IgD-negative memory B cell (primary cell): ENCODE data around the gene IL19. TPM values are rescaled to one million over a fixed set of nuclear protein-coding genes. Genes with fewer than 3 reads are reported as not detected.
"Not testable (repeated sequence)": the region's sequence is repeated elsewhere in the genome, so short reads cannot be mapped to it uniquely, and the experiment has no call there.

Experiments
- H3K27ac Mint-ChIP-seq, 3 donors: one replicate each; pipeline ENCODE4 v1.8.0; 2020 to 2022; ENCODE audit warnings: mild to moderate bottlenecking in 3 of 3, mixed read lengths in 3 of 3, moderate library complexity in 1 of 3
- H3K27me3 Mint-ChIP-seq: one replicate; pipeline ENCODE4 v1.8.0; 2021; ENCODE audit warnings: mixed read lengths
- H3K36me3 Mint-ChIP-seq: one replicate; pipeline ENCODE4 v1.8.0; 2020; ENCODE audit warnings: mild to moderate bottlenecking, mixed read lengths
- H3K4me1 Mint-ChIP-seq, 3 donors: one replicate each; pipeline ENCODE4 v1.8.0; 2020 to 2022; ENCODE audit warnings: mixed read lengths in 3 of 3, mild to moderate bottlenecking in 1 of 3
- H3K4me3 Mint-ChIP-seq, 4 donors: one replicate each; pipeline ENCODE4 v1.8.0; 2020 to 2022; ENCODE audit warnings: mild to moderate bottlenecking in 4 of 4, mixed read lengths in 4 of 4, moderate library complexity in 3 of 4
- H3K9me3 Mint-ChIP-seq, 3 donors: one replicate each; pipeline ENCODE4 v1.8.0; 2020 to 2021; ENCODE audit warnings: mixed read lengths in 3 of 3, mild to moderate bottlenecking in 1 of 3
- polyA plus RNA-seq: library from polyadenylated mRNA; unstranded; fragments of 300-500 nt; fragmentation: Illumina TruSeq; gene quantifications from one replicate; pipeline ENCODE4 v1.2.3, GENCODE V29; 2021

IL19 gene
- polyA plus RNA-seq, 1 donor from 2014 or later: not detected

DNA sequence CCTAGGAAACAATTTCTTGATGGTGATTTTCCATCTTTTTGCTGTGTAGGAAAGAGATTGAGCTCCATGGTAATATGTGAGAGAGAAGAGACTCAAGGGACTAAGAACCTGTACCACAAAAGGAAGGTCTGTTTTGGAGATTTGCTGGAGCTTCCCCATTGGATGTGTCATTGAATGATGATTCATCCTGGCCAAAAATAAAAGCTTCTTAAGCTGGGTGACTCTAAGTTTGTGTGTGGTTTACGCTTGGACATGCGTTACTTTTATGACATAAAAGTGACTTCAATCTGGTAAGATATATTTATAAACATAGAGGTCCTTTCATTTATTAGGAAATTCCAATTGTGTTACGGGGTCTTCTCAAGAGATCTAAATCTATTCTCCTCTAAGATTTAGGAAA lies 17.4 kb upstream of the IL19 start:
- Mint-ChIP-seq H3K36me3 (peaks cover 4% of the 10 kb centered on the region), H3K4me3 (no peak overlapping the region), H3K27ac (peak overlapping the region in 1 of 3 donors; percentile 79), H3K27me3 (peaks cover 8% of the 10 kb centered on the region), H3K9me3 (no peaks in the 10 kb centered on the region), H3K4me1 (peaks cover 0 to 3% (median 2%) of the 10 kb centered on the region in 3 donors)

DNA sequence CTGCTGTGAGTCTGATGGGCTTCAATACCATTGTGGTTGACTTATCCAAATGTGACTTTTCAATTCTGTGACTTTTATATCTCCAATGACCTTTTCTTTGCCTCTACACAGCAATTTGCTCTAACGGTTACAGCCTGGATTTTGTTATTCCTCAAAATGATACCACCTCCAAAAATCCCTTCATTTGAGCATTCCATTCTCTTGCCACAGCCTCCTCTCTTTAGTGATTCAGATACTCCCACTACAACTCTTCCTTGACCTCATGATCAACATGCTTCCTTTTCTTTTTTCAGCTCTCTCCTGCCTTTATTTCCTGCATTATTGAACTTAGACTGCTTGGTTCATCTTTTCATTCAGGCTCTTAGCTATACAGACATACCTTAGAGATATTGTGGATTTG lies 16.6 kb upstream of the IL19 start:
- no peak overlapping the region for H3K27ac Mint-ChIP-seq

DNA sequence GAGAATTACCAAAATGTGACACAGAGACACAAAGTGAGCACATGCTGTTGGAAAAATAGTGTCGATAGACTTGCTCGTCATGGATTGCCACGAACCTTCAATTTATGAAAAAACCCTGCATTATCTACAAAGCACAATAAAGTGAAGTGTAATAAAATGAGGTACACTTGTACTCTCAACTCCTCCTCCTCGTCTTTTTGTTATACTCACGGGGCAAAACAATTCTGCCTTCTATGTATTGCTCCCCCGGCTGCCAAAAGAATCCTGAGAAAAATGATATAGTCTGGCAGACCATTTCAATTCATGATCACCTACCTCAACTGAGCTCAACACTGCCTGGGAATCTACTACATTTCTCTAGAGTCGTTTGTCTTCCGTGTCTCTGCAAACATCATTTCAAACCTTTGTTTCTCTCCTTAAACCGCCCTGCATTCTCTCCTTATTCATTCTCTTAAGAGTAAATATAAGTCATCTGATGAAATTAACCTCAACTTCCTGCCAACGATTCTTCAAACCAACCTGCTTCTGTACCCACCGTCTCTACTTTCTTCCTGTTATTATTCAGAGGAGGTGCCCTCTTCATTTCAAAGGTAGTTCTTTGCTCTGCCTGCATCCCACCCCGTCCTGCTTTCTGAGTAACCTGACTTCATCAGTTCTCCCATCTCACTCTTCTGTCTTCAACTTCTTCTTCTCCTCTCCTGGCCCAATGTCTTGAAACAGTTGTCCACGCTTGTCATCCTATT lies 12.9 kb upstream of the IL19 start:
- Mint-ChIP-seq H3K27ac (no peak overlapping the region), H3K27me3 (peaks cover 3% of the 10 kb centered on the region)

More for the DNA sequence above, 16.6 kb upstream of the IL19 start:
- Mint-ChIP-seq H3K36me3 (peaks cover 4% of the 10 kb centered on the region), H3K9me3 (no peaks in the 10 kb centered on the region), H3K27me3 (peaks cover 5% of the 10 kb centered on the region), H3K4me3 (no peak overlapping the region), H3K4me1 (peaks cover 0 to 3% (median 2%) of the 10 kb centered on the region in 3 donors)

DNA sequence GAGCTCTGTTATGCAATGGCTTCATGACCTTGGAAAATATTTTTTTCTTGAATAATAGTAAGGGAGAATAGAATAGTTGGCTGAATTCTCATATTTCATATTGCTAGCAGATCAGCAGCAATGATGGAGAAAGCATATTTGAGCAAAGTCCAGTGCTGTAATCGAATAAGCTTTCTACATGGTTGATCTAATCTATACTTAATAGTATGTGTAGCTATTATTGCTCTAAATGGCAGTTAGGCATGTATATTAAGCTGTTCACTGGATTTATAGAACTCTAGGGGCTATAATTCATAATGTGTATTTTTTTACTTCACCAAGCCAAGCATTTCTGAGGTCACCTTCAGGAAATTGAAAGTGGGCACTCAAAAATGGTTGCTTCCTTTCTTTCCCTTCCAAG lies 10.0 kb upstream of the IL19 start:
- no peak overlapping the region for H3K4me3 Mint-ChIP-seq
- peaks cover 0 to 3% (median 0%) of the 10 kb centered on the region in 3 donors for H3K4me1 Mint-ChIP-seq
- no peaks in the 10 kb centered on the region for H3K9me3 Mint-ChIP-seq
- no peak overlapping the region for H3K27ac Mint-ChIP-seq
- H3K27me3 Mint-ChIP-seq: no peaks in the 10 kb centered on the region
- H3K36me3 Mint-ChIP-seq: no peaks in the 10 kb centered on the region

More for the DNA sequence above, 12.9 kb upstream of the IL19 start:
- Mint-ChIP-seq H3K4me1 (peaks cover 0 to 2% (median under 1%) of the 10 kb centered on the region in 3 donors), H3K4me3 (no peak overlapping the region), H3K36me3 (peaks cover 4% of the 10 kb centered on the region), H3K9me3 (no peaks in the 10 kb centered on the region)

DNA sequence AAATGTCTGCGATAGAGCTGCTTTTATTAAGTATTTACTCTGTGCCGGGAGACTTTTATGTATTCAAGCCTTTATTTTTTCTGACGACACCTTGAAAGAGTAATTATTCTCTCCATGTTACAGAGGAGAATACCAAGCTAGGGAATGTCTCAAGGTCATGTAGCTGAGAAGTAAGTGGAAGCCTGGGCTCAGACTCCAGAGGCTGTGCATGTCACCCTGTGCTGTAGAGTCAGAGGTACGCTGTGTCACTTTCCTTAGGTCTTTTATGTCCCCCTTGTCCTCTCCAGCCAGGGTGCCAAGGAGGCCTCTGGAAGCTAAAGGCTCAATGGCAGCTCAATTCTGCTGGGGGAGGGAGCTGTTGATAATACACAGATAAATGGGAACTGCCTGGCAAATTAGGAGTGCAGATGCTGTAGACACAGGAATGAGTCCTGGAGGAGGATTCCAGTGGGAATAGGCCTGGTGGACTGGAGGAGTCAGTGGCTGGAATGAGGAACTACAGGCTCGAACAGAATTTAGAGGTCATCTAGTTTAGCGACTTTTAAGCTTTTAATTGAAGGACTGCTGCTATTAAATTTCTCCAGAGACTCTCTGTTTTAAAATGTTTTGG lies 9.3 kb upstream of the IL19 start:
- no peaks in the 10 kb centered on the region for H3K36me3 Mint-ChIP-seq
- no peaks in the 10 kb centered on the region for H3K9me3 Mint-ChIP-seq
- no peak overlapping the region for H3K4me3 Mint-ChIP-seq
- H3K4me1 Mint-ChIP-seq: peaks cover 2 to 9% (median 4%) of the 10 kb centered on the region in 3 donors
- no peak overlapping the region for H3K27ac Mint-ChIP-seq
- peaks cover 1% of the 10 kb centered on the region for H3K27me3 Mint-ChIP-seq

DNA sequence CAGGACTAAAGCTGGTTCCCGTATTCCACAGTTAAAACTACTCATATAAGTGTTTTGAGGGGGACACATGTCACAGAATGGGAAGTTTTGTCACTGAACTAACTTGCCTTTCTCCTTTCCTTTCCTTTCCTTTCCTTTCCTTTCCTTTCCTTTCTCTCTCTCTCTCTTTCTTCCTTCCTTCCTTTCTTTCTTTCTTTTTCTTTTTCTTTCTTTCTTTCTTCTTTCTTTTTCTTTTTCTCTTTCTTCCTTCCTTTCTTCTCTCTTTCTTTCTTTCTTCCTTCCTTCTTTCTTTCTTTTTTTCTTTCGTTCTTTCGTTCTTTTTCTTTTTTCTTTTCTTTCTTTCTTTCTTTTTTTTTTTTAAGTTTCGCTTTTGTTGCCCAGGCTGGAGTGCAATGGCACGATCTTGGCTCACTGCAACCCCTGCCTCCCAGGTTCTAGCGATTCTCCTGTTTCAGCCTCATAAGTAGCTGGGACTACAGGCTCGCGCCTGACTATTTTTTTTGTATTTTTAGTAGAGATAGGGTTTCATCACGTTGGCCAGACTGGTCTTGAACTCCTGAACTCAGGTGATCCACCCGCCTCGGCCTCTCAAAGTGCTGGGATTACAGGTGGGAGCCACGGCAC lies 7.7 kb upstream of the IL19 start:
- not testable (repeated sequence) for H3K4me3 Mint-ChIP-seq, H3K27ac Mint-ChIP-seq
- peaks cover 8 to 14% (median 10%) of the 10 kb centered on the region in 3 donors for H3K4me1 Mint-ChIP-seq

DNA sequence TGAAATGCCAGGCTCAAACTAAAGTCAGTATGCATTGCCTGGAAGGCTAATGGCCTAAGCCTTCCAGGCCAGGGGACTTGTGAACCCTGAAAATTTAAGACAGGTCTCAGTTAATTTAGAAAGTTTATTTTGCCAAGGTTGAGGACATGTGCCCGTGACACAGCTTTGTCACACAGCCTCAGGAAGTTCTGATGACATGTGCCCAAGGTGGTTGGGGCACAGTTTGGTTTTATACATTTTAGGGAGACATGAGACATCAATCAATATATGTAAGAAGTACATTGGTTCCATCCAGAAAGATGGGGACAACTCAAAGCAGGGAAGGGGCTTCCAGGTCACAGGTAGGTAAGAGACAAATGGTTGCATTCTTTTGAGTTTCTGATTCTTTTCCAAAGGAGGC lies 4.8 kb upstream of the IL19 start:
- H3K4me1 Mint-ChIP-seq: peaks cover 21 to 36% (median 23%) of the 10 kb centered on the region in 3 donors
- H3K27ac Mint-ChIP-seq: peak overlapping the region in 1 of 3 donors; percentile 86
- peak overlapping the region in 1 of 4 donors; percentile 41 for H3K4me3 Mint-ChIP-seq
- H3K27me3 Mint-ChIP-seq, H3K36me3 Mint-ChIP-seq, H3K9me3 Mint-ChIP-seq: not testable (repeated sequence)

More for the DNA sequence above, 7.7 kb upstream of the IL19 start:
- H3K9me3 Mint-ChIP-seq, H3K36me3 Mint-ChIP-seq, H3K27me3 Mint-ChIP-seq: not testable (repeated sequence)

DNA sequence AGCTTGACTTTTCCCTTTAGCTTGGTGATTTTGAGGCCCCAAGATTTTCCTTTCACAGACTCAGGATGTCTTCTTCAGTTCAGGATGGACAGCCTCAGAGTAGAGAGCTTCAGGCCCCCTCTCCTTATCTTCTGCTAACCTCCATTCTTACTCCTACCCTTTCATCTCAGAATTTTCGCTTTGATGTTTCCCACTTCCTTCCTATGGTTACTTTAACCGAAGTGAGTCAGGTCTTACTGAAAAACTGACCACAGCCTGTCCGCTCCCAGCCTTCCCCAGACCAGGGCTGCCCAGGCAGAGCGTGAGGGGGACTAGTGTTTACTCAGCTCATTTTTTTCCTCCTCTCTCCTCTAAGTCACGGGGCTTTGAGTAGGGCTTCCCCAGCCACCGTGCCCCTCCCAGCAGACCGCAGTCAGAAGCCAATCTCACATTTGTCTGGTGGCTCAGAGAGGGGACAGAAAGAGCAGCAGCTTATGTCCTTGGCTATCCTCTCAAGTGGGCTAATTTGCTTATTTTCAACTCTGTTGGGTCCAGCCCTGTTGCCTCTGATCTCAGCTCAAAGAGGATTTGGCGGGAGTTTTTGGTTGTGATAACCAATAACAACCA lies 4.2 kb upstream of the IL19 start:
- Mint-ChIP-seq H3K4me1 (peaks cover 27 to 41% (median 29%) of the 10 kb centered on the region in 3 donors), H3K9me3 (no peaks in the 10 kb centered on the region), H3K27me3 (peaks cover 8% of the 10 kb centered on the region), H3K4me3 (peak overlapping the region in 1 of 4 donors; percentile 13), H3K36me3 (no peaks in the 10 kb centered on the region), H3K27ac (peak overlapping the region; percentile 0 to 86 (median 46))

DNA sequence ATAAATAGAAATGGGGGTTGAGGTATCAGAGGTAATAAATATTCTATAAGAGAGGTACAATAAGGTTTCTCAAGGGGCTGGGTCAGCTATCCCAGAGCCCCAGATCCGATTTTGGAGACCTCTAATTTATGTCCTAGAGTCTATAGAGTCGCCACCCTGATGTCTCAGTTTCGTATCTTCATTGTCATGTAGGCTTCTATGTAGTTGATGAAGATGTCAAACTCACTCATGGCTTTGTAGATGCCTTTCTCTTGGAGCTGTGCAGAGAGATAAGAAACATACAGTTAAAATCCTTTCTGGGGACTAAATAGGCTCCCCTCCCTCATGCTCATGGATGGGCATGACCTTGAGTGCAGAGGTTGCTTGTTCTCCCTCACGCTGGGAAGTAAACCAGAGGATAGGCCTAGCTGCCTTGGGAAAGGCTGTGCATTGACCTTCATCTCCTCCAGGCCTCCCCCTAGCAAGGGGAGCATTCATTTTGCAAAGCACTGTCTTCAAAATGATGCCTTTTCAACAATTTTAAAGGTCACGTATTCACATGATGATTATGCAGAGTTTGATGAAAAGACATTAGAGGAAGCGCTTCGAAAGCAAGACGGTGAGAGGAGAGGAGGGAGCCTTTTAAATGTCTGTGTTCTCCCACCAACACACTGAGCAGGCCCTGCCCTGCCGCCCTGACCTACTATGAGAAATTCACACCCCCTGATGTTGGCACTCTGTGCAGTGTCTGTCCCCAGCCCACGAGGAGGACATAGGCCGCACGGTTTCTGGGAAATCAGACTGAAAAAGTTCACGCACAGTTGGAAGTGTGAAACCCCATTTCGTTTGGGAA lies 1.9 kb upstream of the IL19 start:
- Mint-ChIP-seq H3K4me1 (peaks cover 40 to 61% (median 42%) of the 10 kb centered on the region in 3 donors), H3K27me3 (peaks cover 12% of the 10 kb centered on the region), H3K9me3 (no peaks in the 10 kb centered on the region), H3K36me3 (no peaks in the 10 kb centered on the region), H3K27ac (peak overlapping the region in 2 of 3 donors; percentile 11 to 52), H3K4me3 (peak overlapping the region in 2 of 4 donors; percentile 15 to 78)

DNA sequence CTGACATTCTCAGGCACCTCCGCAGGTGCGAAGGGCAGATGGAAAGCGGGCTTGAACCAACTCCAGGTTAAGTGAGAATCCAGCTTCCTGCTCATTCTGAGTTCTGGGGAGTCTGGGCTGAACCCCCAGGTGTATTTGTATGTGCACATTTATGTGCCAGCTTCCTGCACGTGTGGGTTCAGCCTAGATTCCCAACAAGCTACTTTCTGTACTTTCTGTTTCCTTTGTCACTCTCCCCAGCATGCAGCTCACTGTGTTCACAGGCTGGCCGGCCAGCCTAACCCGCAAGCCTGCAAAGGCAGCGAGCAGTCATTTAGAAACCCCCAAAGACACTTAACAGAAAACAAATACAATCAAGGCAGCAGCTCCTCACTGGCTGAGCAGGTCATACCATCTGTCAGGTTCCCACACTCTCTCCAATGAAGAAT lies 1.3 kb upstream of the IL19 start:
- Mint-ChIP-seq H3K4me3 (peak overlapping the region in 3 of 4 donors; percentile 27 to 83 (median 78)), H3K27ac (peak overlapping the region in 1 of 3 donors; percentile 11), H3K4me1 (peaks cover 45 to 66% (median 47%) of the 10 kb centered on the region in 3 donors), H3K36me3 (no peaks in the 10 kb centered on the region), H3K27me3 (peaks cover 12% of the 10 kb centered on the region), H3K9me3 (no peaks in the 10 kb centered on the region)

DNA sequence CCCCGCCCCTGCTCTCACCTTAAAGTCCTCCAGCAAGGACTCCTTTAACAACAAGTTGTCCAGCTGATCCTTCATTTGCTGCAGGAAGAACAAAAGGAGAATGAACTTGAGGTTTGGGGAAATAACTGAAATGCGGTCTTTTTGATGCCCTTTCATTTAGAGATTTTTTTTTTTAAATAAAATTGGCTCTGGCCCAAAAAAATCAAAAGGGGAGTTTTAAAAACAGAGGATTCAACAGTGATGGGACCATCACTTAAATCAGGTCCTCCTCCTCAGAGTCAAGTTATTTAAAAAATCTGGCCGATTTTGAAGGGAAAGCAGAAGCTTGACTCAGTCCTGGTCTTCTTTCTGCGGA lies 742 bp downstream of the IL19 start:
- H3K4me1 Mint-ChIP-seq: peaks cover 42 to 63% (median 45%) of the 10 kb centered on the region in 3 donors
- H3K27me3 Mint-ChIP-seq: peaks cover 10% of the 10 kb centered on the region
- peak overlapping the region in 2 of 3 donors; percentile 27 to 84 for H3K27ac Mint-ChIP-seq
- H3K36me3 Mint-ChIP-seq: no peaks in the 10 kb centered on the region
- peak overlapping the region; percentile 42 to 85 (median 72) for H3K4me3 Mint-ChIP-seq
- no peaks in the 10 kb centered on the region for H3K9me3 Mint-ChIP-seq

DNA sequence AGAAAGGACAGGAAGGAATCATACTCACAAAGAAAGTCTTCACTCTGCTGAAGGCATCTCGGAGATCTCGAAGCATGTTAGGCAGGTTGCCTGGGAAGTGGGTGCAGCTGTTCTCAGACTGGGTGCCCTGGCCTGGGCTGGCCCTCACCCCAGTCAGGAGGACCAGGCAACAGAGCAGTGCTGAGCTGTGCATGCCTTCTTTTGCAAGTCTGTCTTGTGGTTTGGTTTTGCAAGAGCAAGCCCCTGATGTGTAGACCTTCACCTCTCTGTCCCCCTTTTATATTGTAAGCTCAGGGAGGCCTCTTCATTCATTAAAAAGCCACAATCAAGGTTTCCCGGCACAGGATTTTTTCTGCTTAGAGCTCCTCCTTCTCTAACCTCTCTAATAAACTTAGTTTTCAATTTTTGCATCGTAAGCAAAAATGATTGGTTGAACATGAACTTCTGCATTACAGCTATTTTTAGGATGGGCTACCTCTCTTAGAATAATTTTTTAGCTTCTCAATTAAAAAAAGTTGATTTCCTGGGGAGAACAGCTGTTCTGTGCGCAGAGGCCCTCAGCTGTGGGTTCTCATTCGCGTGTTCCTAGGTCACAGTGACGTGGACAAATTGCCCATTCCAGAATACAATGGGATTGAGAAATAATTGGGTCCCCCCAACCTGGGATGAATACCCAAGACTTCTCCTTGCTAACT lies 1.8 kb downstream of the IL19 start, which contains the start of gene IL10:
Gene IL10 (minus strand): TSS at position 252 of the 695 bp plus-strand sequence. CDS start 59 bp downstream, at position 193.
- Mint-ChIP-seq H3K4me1 (peaks cover 36 to 59% (median 39%) of the 10 kb centered on the region in 3 donors), H3K9me3 (no peaks in the 10 kb centered on the region), H3K27me3 (peaks cover 5% of the 10 kb centered on the region), H3K27ac (peak within 1 kb of the TSS; percentile 57 to 85 (median 76)), H3K4me3 (peak within 1 kb of the TSS in 3 of 4 donors; percentile 74 to 85 (median 74)), H3K36me3 (no peaks in the 10 kb centered on the region)

DNA sequence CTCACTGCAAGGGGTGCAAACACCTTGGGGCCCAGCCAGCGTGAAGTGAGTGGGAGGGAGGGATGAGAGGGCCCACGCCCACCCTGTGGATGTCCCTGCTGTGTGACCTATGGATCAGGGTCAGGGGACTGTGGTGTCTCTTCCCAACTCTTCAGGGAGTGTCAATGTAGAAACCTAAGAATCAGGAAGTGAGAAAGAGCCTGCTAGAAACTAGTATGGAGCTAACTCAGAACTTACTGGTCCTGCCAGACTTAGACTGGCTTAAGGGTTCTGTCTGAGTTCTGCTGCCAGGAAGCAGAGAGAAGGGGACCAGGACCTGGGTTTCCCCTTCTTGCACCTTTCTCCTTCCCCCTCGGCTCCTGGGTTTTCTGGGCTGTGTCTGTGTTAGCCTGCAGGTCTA lies 3.5 kb downstream of the IL19 start:
- H3K27me3 Mint-ChIP-seq: peaks cover 5% of the 10 kb centered on the region
- H3K27ac Mint-ChIP-seq: peak overlapping the region in 2 of 3 donors; percentile 32 to 71
- no peaks in the 10 kb centered on the region for H3K9me3 Mint-ChIP-seq
- H3K4me1 Mint-ChIP-seq: peaks cover 33 to 53% (median 39%) of the 10 kb centered on the region in 3 donors
- H3K36me3 Mint-ChIP-seq: no peaks in the 10 kb centered on the region
- H3K4me3 Mint-ChIP-seq: peak overlapping the region in 2 of 4 donors; percentile 28 to 37
